Stimulated activated CD8-positive, alpha-beta memory T cell treated with anti-CD3 and anti-CD28 coated beads, Interleukin-7, amount 100 ng/mL, for 1 hour (primary cell): ENCODE data around the gene CYYR1.
"Not testable (repeated sequence)": the region's sequence is repeated elsewhere in the genome, so short reads cannot be mapped to it uniquely, and the experiment has no call there.

Experiments used
- DNase-seq, 2 donors: peaks; one replicate each; pipeline ENCODE4 v3.0.0-alpha.2; 2020; ENCODE audit warnings: low read depth in 2 of 2

CYYR1 gene

GRCh38 chr21:26490771-26491170, 82.3 kb downstream of the CYYR1 start:
- no peak for DNase-seq

- no peak for DNase-seq
Observed at GRCh38 chr21:26489781-26490180, 83.3 kb downstream of the CYYR1 start.

GRCh38 chr21:26487981-26488480, 85.1 kb downstream of the CYYR1 start:
- DNase-seq: no peak

GRCh38 chr21:26473471-26473870, 99.6 kb downstream of the CYYR1 start:
- no peak for DNase-seq

- no peak for DNase-seq
Observed at GRCh38 chr21:26471099-26471471, 102.0 kb downstream of the CYYR1 start.

GRCh38 chr21:26470351-26471098, 102.6 kb downstream of the CYYR1 start:
- DNase-seq: no peak

- DNase-seq: no peak
Observed at GRCh38 chr21:26469789-26470188, 103.3 kb downstream of the CYYR1 start.

GRCh38 chr21:26465916-26466315, 107.2 kb downstream of the CYYR1 start:
- DNase-seq: no peak

GRCh38 chr21:26461500-26461899, 111.6 kb downstream of the CYYR1 start:
- DNase-seq: no peak

GRCh38 chr21:26460621-26461020, 112.5 kb downstream of the CYYR1 start:
- DNase-seq: no peak

GRCh38 chr21:26458854-26459253, 114.2 kb downstream of the CYYR1 start:
- not testable (repeated sequence) for DNase-seq

- no peak for DNase-seq
Observed at GRCh38 chr21:26457817-26458216, 115.3 kb downstream of the CYYR1 start.

- no peak for DNase-seq
Observed at GRCh38 chr21:26453267-26453666, 119.8 kb downstream of the CYYR1 start.

GRCh38 chr21:26451081-26451740, 121.9 kb downstream of the CYYR1 start:
- DNase-seq: no peak

GRCh38 chr21:26449161-26449560, 123.9 kb downstream of the CYYR1 start:
- DNase-seq: no peak

- DNase-seq: no peak
Observed at GRCh38 chr21:26448751-26449150, 124.3 kb downstream of the CYYR1 start.

- DNase-seq: no peak
Observed at GRCh38 chr21:26447932-26448475, 125.1 kb downstream of the CYYR1 start.

GRCh38 chr21:26445440-26445839, 127.6 kb downstream of the CYYR1 start:
- DNase-seq: no peak

- DNase-seq: no peak
Observed at GRCh38 chr21:26444646-26445045, 128.4 kb downstream of the CYYR1 start.

GRCh38 chr21:26443867-26444266, 129.2 kb downstream of the CYYR1 start:
- DNase-seq: no peak

- no peak for DNase-seq
Observed at GRCh38 chr21:26443291-26443690, 129.8 kb downstream of the CYYR1 start.

- DNase-seq: no peak
Observed at GRCh38 chr21:26441149-26441548, 131.9 kb downstream of the CYYR1 start.

- no peak for DNase-seq
Observed at GRCh38 chr21:26438976-26439375, 134.1 kb downstream of the CYYR1 start.
